GM10248 (cell line): Measurements from ENCODE around the gene ADAP1.
A peak's percentile ranks its signal among the peaks of the same experiment; 100 is the strongest.
"Not testable (repeated sequence)": the region's sequence is repeated elsewhere in the genome, so short reads cannot be mapped to it uniquely, and the experiment has no call there.

Experiments
- CTCF ChIA-PET: fragments of 300-600 bp; sonication (Branson Sonifier 250); formaldehyde crosslinking; extraction: SDS; loops from one replicate; lab custom pipeline; 2021; ENCODE audit warnings: antibody characterized with exemption; lab: Yijun Ruan, JAX
- POLR2A ChIA-PET: fragments of 350-650 bp; sonication (Branson Sonifier 250); formaldehyde crosslinking; extraction: SDS; loops from one replicate; lab custom pipeline; 2020; ENCODE audit warnings: antibody characterized with exemption; lab: Yijun Ruan, JAX
- DNase-seq: peaks from one replicate; pipeline ENCODE4 v3.0.0; 2012; ENCODE audit errors: extremely low spot score
- TF ChIP-seq, protein P1 (sequence below): IDR thresholded peaks from 2 replicates; pipeline ENCODE4 v1.5.1; 2012; ENCODE audit warnings: mild to moderate bottlenecking, low read depth; ENCODE audit errors: extremely low read depth, missing control alignments, control extremely low read depth

The ADAP1 gene

DNA sequence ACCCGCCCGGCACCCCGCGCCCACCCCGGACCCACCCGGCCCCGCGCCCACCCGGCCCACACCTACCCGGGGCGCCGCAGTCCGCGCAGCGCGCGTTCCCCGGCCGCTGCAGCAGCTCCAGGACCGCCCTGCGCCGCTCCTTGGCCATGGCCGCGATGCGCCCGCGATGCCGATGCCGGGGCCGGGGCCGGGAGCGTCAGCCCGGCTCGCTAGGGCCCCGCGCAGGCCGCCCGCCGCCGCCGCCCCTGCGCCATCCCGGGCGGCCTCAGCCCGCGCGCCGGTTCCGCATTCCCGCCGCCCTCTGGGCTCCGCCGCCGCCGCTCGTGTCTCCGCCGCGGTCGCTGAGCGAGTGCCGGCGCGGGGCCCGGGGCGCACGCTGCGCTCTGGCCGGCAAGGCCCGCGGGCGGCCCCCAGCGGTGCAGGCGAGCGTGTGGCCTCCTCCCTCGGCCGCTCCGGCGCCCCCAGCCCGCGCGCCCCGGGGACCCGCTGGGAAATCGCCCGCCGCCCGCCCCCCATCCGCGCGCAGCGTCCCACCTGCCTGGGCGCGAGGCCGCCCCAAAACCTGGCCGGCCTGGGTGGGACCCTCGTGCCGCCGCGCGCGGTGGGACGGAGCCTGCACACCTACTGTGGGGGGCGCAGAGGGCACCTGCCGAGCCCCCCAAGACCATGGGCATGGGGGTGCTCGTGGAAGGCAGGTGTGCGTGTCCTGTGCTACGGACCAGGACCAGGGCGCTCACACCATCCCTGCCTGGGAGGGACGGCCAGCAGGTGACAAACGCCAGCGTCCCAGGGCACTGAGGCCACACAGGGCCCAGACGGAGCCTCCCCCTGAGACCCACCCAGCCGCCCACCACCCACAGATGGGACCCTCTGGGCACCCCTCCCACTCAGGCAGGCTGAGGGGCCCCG, at the start of gene ADAP1:
Gene ADAP1, minus strand, starts transcription at position 351 of the 909 bp plus-strand sequence. Its CDS starts 203 bp downstream, at position 148.
- peak; percentile 81 for DNase-seq
- ChIA-PET CTCF (interaction anchor here (0.7 to 2.0 kb wide), 6 partner anchors 13 to 46 kb away, joined by 3 to 6 read pairs (median 3); no protein-coding TSS in a partner anchor), POLR2A (no interaction called here)
- TF ChIP-seq, protein P1, sequence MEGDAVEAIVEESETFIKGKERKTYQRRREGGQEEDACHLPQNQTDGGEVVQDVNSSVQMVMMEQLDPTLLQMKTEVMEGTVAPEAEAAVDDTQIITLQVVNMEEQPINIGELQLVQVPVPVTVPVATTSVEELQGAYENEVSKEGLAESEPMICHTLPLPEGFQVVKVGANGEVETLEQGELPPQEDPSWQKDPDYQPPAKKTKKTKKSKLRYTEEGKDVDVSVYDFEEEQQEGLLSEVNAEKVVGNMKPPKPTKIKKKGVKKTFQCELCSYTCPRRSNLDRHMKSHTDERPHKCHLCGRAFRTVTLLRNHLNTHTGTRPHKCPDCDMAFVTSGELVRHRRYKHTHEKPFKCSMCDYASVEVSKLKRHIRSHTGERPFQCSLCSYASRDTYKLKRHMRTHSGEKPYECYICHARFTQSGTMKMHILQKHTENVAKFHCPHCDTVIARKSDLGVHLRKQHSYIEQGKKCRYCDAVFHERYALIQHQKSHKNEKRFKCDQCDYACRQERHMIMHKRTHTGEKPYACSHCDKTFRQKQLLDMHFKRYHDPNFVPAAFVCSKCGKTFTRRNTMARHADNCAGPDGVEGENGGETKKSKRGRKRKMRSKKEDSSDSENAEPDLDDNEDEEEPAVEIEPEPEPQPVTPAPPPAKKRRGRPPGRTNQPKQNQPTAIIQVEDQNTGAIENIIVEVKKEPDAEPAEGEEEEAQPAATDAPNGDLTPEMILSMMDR, result peak; percentile 54

DNA sequence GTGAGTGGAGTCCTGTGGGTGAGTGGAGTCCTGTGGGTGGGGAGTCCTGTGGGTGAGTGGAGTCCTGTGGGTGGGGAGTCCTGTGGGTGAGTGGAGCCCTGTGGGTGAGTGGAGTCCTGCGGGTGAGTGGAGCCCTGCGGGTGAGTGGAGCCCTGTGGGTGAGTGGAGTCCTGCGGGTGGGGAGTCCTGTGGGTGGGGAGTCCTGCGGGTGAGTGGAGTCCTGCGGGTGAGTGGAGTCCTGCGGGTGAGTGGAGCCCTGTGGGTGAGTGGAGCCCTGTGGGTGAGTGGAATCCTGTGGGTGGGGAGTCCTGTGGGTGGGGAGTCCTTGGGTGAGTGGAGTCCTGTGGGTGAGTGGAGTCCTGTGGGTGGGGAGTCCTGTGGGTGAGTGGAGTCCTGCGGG, 48.0 kb upstream of the ADAP1 start:
- POLR2A ChIA-PET, DNase-seq, CTCF ChIA-PET: not testable (repeated sequence)

DNA sequence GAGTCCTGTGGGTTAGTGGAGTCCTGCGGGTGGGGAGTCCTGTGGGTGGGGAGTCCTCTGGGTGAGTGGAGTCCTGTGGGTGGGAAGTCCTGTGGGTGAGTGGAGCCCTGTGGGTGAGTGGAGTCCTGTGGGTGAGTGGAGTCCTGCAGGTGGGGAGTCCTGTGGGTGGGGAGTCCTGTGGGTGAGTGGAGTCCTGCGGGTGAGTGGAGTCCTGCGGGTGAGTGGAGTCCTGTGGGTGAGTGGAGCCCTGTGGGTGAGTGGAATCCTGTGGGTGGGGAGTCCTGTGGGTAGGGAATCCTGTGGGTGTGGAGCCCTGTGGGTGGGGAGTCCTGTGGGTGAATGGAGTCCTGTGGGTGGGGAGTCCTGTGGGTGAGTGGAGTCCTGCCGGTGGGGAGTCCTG, 47.5 kb upstream of the ADAP1 start:
- CTCF ChIA-PET, POLR2A ChIA-PET, DNase-seq: not testable (repeated sequence)

- DNase-seq, POLR2A ChIA-PET: not testable (repeated sequence)
- CTCF ChIA-PET, result interaction anchor here (0.8 to 1.2 kb wide), 2 partner anchors 9 to 65 kb away, joined by 4 to 5 read pairs; no protein-coding TSS in a partner anchor
These were observed 46.7 kb upstream of the ADAP1 start for GRCh38 chr7:1001069-1001770.

GRCh38 chr7:999941-1000935, 45.8 kb upstream of the ADAP1 start:
- POLR2A ChIA-PET, result no interaction called here
- TF ChIP-seq, protein P1, result no peak
- CTCF ChIA-PET, result interaction anchor here (0.8 to 10.0 kb wide), 3 partner anchors 8 to 66 kb away, joined by 4 to 391 read pairs (median 5); no protein-coding TSS in a partner anchor
- DNase-seq, result no peak

DNA sequence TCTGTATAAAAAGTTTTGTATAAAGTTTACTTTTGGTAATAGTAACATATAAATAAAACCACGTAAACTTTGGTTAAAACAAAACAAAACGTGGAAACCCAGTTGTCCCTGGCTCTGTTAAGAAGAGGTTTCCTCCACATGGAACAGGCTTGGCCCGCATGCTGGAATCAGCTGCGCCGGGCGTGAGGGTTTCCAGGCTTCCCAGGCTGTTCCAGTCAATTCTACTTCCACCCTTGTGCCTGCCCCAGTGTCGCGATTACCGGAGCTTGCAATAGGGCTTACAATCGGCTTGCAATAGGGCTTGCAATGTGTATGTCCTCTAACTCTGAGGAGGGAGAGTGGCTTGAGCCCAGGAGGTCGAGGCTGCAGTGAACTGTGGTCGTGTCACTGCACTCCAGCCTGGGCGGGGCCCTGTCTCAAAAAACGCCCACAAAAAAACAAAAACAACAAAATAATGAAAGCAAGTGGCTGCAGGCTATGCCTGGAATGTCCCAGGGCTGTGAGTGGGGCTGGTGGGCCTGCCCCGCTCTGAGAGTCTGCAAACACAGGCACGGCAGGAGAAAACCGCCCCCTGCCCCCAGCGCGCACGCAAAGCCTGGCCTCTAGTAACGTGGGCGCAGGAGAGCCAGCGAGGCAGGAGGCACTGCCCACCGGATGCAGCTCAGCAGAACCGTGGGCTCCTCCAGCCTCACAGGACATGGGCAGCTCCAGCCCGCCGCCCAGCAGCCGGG, 44.8 kb upstream of the ADAP1 start:
- CTCF ChIA-PET, result interaction anchor here (1.2 to 10.0 kb wide), 4 partner anchors 23 to 176 kb away, joined by 3 to 391 read pairs (median 48); no protein-coding TSS in a partner anchor
- TF ChIP-seq, protein P1, result no peak
- DNase-seq, result no peak
- POLR2A ChIA-PET, result no interaction called here
